HG03457 (cell line): ENCODE results near the gene PCYT1A.

Source experiments
- ATAC-seq: cut with Tn5 transposase; IDR thresholded peaks from one replicate; pipeline ENCODE4 v1.9.1; 2021; ENCODE audit warnings: moderate number of reproducible peaks; ENCODE audit not compliant: unreplicated experiment

The PCYT1A gene

GRCh38 chr3:196238612-196239560 is 48.6 kb downstream of the PCYT1A start:
- ATAC-seq: no peak

- no peak for ATAC-seq
These were observed 50.3 kb downstream of the PCYT1A start for GRCh38 chr3:196237203-196237602.

- no peak for ATAC-seq
These were observed 51.3 kb downstream of the PCYT1A start for GRCh38 chr3:196236223-196236622.

- ATAC-seq: no peak
These were observed 51.9 kb downstream of the PCYT1A start for GRCh38 chr3:196235452-196236122.

GRCh38 chr3:196232882-196233251 is 54.7 kb downstream of the PCYT1A start:
- ATAC-seq: no peak

- ATAC-seq: no peak
These were observed 55.2 kb downstream of the PCYT1A start for GRCh38 chr3:196232154-196232881.

GRCh38 chr3:196227629-196228493 is 59.7 kb downstream of the PCYT1A start:
- no peak for ATAC-seq

- ATAC-seq: no peak
These were observed 60.4 kb downstream of the PCYT1A start for GRCh38 chr3:196227121-196227561.

GRCh38 chr3:196225763-196226364 is 61.7 kb downstream of the PCYT1A start:
- no peak for ATAC-seq

GRCh38 chr3:196225086-196225485 is 62.4 kb downstream of the PCYT1A start:
- no peak for ATAC-seq

- ATAC-seq: no peak
These were observed 64.5 kb downstream of the PCYT1A start for GRCh38 chr3:196222876-196223595.

GRCh38 chr3:196220991-196221390 is 66.5 kb downstream of the PCYT1A start:
- ATAC-seq: no peak

- ATAC-seq: no peak
These were observed 66.9 kb downstream of the PCYT1A start for GRCh38 chr3:196220587-196220986.

- no peak for ATAC-seq
These were observed 67.6 kb downstream of the PCYT1A start for GRCh38 chr3:196219970-196220311.

GRCh38 chr3:196219194-196219969 is 68.1 kb downstream of the PCYT1A start:
- ATAC-seq: no peak

GRCh38 chr3:196218155-196218712 is 69.3 kb downstream of the PCYT1A start:
- ATAC-seq: no peak

GRCh38 chr3:196217307-196218154 is 70.0 kb downstream of the PCYT1A start:
- no peak for ATAC-seq
